GM19463 (cell line): ENCODE results near the gene MGAT4A.
"Not testable (repeated sequence)": the region's sequence is repeated elsewhere in the genome, so short reads cannot be mapped to it uniquely, and the experiment has no call there.

ENCODE experiments used
- ATAC-seq: cut with Tn5 transposase; IDR thresholded peaks from one replicate; pipeline ENCODE4 v1.9.1; 2021; ENCODE audit warnings: mild to moderate bottlenecking, moderate library complexity; ENCODE audit not compliant: unreplicated experiment

MGAT4A gene

DNA sequence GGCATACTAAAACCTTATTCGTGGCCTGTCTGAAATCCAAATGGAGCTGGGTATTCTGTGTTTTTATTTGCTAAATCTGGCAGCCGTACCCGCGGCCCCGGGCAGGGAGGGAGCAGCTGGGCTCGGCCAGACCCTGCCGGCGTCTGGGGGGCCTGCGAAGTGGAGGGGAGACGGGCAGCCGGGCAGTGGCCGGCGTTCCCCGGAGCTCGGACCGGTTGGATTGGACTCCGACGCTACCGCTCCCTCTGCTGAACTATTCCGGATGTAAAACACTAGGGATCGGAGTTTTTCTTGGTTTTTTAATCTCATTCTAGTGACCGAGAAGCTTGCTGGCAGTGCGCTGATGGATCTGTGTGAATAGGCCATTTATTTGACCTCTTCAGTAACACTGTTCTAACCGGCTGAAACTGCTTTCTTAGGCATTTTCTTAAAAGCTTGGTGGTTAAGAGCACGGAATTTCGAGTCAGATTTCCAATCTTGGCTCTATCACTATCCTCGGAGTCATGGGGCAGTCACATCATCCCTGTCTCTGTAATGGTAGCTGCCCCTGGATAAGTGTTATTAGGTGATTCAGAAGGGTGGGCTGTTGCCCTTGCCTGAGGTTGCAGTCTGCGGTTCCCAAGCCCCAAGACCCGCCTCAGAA is 121.8 kb downstream of the MGAT4A start:
- no peak for ATAC-seq

DNA sequence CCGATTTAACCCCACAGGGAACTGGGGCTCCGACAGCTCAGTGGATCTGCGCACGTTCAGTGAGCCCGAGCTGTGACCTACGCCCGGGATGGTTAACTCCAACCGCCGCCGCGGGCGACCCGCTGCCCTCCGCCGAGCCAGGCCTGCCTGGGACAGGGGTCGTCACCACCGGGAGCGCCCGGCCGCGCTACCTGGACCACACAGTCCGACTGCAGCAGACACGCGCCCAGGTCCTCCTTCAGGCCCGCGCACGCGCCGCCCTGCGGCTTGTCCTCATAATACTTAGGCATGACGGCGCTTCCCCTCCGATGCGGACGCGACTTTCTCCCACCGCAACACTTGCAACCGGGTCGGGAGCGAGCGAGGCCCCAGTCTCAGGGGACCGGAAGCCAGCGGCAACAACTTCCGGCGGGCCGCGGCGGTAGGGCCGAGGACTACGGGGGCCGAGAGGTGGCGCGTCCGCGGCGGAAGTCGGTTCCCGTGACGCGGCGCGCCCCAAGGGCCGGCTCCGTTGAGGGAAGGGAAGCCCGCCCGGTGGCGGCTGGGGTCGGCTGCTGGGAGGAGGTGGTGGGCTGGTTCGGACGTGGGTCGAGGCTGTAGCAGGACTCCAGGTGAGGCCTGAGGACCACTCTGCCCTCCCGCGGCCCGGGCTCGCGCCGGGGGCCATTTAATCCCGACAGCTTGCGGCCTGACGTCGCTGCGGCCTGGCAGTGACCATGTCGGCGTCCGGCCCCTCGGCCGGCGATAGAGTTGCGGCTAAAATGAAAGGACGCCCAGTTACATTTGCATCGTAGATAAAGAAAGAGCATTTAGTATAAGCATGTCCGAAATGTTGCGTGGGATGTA is 122.6 kb downstream of the MGAT4A start, which contains the start of the genes COA5 and UNC50:
TSS of gene COA5 (minus strand) at position 397 of the 846 bp plus-strand sequence. CDS start at position 290, 107 bp downstream.
TSS of gene UNC50 (plus strand) at position 474 of the 846 bp plus-strand sequence. CDS start 1,171 bp downstream, outside the sequence.
- ATAC-seq, result peak; percentile 94

DNA sequence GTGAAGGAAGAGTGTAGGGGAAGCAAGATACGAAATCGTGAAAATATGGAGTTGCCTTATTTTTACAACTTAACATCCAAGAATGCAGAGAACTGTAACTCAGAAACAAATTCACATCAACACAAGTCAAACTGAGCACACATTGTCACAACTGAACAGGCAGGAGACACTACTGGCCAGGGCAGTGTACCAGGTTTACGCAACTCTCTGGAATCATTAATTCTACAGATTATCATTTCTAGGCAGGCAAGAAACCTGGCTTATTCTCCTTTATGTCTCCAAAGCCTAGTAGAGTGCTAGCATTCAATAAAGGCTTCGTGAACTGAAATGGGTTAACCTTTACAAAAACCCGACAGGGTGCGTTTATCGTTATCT is 123.2 kb downstream of the MGAT4A start:
- no peak for ATAC-seq

DNA sequence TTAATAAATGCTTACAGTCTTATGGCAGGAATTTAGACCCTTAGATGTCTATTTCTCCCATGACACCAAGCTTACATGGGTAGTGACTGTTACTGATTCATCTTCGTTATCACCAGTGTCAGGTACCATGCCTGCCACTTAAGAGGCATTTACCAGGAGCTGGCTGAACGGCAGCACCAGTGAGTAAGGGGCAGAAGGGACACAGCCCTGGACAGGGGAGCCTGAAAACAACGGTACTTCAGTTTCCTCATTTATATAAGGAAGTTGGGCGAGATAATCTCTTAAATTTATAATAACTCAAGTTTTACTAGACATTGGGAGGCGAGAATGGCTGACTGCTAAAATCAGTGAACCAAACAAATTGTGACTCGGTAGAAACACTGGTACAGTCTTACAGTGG is 123.8 kb downstream of the MGAT4A start:
- ATAC-seq, result no peak

DNA sequence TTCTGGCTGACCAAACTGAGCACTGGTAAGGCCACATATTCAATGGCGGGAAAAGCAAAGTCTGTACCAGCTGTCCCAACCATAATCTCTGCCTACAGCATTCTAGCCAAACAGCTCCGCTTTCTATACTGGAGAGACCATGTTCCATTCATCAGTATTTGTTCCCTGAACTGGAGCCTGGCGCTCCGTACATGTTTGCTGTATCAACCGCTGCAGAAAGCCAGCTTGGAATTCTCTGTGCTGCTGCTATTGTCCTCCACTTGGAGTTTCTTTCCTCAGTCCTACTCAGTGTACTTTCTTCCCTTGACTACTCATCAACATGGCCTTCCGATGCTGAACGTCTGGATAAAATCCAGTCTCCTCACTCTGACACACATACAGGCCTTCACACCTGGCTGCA is 124.5 kb downstream of the MGAT4A start:
- no peak for ATAC-seq

DNA sequence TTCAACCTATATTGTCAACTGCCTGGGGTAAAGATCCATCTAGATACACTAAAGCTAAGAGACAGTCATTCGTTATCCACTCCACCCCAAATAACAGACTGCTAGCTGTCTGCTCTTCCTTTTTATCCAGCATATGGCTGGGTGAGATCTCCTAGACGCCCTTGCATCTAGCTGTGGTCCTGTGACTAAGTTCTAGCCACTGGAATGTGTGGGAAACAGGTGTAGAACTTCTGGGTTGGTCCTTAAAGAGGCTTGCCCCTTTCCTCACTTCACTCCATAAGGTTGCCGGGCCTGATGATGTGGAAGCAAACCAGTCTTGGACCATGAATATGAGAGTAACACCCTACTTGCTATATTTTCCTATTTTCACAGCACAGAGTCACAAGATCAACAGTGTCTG is 125.9 kb downstream of the MGAT4A start:
- no peak for ATAC-seq

DNA sequence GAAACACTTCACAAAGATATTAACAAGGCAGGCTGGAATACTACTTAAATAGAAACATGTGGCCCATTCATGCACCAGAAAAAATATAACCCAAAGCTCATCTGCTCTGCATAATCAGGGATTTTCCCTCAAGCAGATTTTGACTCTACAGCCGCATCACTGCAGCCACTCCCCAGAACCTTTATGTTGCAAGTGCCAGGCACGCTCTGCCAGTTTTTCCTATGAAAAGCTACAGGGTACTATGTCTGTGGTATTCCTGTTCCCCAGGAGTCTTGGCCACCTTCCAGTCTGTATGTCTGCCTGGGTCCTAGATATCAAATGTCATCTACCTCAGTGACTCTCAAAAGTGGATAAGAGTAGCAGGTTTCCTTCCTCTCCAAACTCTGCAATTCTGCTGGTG is 126.4 kb downstream of the MGAT4A start:
- no peak for ATAC-seq

DNA sequence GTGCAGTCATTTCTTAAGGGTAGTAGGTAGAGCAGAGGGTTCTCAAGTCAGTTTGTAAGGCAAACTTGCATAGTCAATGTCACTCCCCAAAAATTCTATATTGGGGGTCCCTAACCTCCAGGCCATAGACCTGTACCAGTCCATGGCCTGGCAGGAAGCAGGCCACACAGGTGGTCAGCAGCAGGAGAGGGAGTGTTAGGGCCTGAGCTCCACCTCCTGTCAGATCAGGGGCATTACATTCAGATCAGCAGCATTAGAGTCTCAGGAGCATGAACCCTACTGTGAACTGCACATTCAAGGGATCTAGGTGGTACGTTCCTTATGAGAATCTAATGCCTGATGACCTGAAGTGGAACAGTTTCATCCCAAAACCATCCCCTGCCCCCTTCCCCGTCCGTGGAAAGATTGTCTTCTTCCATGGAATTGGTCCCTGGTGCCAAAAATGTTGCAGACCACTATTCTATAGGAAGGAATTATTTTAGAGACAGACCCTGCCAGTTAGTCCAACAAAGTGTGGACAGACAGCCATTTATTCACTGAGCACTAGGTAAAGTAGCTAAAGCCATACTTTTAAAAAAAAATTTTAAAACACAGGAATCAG is 129.3 kb downstream of the MGAT4A start:
- ATAC-seq, result peak; percentile 76

DNA sequence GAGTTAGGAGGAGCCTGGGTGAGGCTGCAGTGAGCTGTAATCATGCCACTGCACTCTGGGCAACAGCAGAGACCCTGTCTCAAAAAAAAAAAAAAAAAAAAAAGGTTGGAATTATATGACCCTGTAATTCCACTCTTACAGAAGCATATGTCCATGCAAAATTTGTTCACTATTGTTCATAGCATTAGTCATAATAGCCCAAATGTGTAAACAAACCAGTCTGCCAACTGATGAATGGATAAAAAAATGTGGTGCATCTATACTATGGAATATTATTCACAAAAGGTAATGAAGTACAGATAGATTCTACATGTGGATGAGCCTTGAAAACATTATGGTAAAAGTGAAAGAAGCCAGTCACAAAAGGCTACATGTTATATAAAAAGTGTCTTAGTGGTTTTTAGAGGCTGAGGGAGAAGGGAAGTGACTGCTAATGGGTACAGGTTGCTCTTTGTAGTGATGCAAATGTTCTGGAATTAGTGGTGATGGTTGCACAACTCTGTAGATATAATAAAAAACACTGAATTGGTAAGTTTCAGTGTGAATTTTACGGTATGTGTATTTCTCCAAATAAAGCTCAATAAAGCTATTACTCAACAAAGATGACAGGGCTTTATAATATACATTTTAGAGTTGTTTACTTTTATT is 132.0 kb downstream of the MGAT4A start:
- ATAC-seq, result no peak

DNA sequence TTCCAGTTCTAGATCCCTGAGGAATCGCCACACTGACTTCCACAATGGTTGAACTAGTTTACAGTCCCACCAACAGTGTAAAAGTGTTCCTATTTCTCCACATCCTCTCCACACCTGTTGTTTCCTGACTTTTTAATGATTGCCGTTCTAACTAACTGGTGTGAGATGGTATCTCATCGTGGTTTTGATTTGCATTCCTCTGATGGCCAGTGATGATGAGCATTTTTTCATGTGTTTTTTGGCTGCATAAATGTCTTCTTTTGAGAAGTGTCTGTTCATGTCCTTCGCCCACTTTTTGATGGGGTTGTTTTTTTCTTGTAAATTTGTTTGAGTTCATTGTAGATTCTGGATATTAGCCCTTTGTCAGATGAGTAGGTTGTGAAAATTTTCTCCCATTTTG is 136.3 kb downstream of the MGAT4A start:
- ATAC-seq, result not testable (repeated sequence)

DNA sequence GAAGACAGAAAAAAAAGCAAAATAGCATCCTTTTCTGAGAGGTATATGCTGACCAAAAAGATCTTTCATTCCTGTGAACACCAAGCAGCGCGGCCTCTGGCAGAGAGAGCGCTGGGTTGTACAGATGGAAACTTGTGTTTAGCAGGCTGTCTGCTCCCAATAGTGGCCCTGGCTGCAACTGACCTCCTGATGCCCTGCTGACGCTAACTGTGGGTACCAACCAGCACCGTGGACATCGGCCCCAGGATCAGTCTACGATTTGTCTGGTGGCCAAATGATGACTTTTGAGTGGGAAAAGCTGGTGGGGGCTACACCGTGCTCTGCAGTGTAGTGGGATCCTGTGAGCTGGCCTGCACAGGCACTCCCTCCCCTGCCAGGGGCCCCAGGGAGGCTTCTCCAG is 138.4 kb downstream of the MGAT4A start:
- no peak for ATAC-seq

DNA sequence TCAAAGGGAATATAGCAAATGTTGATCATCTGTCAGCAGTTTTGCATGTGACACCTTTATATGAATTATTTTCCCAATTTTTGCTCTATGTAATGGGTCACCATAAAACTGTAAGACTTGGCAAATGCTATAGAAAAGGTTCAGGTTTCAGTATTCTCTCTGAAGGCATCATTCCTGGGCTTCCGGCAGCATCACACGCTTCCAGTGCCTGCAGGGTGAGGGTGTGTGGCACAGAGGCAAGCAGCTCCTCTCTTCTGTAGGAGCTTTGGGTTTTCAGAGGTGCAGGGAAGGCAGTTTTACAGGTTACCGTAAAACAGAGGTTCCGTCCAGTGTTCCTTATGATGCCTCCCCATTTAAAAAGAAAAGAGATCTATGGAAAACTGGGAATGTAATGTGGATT is 141.4 kb downstream of the MGAT4A start:
- ATAC-seq, result no peak

DNA sequence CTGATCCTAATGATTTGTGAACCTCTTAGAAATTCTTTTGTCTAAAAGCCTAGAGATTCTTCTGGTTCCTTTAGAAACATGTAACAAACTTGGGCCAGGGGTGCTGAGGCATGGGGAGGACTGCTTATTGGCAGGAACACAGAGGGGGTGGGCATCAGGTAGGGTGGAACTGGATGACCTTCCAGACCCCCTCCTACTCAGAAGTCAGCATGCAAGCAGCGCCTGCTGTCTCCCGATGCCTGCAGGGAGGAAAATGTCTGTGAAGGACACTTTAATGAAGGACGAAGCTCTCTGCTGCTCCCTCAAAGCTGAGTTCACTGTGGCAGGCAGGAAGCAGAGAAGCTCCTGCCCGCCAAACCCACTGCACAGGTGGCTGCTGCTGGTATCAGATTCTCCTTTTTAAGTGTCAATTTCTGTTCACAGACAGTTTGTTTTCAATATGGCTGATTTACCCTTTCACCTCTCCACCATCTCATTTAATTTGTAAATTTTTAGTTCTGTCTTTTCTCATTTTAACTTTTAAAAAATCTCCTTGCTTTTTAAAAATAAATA is 142.0 kb downstream of the MGAT4A start:
- ATAC-seq, result no peak

DNA sequence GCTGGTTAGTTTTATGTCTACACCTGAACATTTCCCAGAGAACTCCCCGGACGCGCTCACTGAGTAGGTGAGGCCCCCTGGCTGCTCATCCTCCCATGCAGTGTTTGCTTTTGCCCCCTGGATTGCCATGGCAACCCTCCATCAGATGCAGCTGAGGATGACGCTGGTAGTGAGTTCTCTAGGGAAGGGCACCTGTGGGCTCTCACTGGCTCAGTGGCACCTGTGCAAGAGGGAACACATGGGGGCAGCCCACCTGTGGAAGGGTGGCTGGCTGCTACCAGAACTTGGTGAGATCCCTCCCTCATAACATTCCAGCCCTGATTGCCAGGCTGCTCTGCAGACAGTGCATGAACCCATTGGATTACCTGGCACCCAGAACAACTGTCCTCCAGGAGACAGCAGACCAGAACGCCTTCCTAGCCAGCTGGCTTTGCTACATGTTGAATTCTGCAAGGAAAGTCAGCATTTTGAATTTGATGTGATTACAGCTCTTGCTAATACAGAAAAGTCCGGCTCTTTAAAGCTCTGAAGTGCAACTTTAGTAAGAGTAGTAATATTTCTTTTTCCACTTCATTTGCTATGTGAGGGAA is 144.3 kb downstream of the MGAT4A start:
- no peak for ATAC-seq

DNA sequence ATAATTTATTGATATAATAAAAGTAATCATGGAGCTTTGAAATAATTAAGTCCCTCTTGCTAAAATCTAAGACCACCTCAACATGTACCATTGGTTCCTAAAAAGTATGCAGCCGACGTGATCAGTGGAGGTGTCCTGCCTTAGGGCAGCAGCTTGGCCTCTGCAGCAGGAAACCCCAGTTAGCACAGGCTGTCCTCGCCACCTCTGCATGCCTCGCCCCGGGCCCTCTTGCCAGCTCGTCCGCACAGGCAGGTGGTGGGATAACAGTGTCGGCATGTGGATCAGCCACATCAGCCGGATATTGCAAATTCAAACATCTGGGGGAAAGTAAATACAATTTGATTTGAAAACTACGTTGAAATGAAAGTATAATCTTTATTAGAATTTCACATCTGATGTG is 145.5 kb downstream of the MGAT4A start:
- ATAC-seq, result no peak

DNA sequence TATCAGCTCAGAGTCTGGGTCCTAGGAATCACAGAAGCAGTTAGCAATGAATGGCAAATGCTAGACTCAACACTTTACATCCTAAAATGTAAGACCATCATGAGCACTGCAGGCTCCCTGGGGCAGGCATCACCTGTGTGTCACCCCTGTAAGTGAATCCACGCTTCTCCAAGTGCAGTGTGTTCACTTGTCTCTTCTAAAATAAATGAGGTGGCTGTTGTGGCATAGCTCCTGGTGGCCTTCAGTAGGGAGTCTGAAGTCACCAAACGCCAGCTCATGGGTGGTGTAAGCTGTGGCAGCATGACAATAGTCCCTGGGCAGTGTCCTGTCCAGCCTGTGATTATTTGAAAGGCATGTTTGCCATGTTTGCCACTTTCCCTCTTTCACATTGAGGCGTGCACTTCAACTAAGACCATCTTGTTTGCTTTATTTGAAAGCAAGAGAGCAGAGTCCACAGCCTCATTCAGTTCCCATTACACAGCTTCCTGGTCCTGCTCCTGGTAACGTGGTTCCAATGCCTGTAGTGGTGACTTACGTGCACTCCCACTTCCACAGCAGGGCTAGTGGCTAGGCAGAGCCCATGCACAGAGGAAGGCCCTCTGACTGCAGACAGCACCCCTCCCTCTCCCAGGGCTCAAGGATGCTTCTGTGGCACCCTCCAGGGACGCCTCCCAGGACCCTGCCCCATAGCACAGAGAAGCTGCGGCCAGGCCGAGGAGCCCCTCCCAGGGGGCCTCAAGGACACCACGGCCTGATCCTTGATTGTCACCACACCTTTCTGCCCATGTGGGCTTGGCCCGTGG is 146.9 kb downstream of the MGAT4A start:
- ATAC-seq, result no peak

DNA sequence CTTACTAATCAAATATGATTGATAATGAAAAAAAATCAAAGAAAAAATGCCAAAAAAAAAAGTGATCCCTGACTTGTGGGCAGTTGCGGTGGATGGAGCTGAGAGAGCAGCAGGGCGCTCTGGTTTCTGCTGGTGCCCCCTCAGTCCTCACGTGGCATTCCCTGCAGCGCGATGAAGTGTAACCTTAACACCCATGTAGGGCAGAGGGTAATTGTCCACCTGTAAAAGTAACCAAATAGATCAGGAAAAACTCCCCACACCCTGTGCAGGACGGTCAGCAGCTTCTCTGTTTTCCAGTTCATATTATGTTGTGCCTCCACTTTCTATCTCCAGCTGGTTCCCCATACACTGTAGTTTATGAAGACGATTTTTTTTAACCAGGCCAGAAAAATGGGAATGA is 147.7 kb downstream of the MGAT4A start:
- no peak for ATAC-seq

DNA sequence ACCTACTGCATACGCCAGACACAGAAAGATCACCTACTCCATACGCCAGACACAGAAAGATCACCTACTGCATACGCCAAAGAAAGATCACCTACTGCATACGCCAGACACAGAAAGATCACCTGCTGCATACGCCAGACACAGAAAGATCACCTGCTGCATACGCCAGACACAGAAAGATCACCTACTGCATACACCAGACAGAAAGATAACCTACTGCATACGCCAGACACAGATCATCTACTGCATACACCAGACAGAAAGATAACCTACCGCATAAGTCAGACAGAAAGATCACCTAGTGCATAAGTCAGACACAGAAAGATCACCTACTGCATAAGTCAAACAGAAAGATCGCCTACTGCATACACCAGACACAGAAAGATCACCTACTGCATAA is 148.4 kb downstream of the MGAT4A start:
- ATAC-seq, result no peak

DNA sequence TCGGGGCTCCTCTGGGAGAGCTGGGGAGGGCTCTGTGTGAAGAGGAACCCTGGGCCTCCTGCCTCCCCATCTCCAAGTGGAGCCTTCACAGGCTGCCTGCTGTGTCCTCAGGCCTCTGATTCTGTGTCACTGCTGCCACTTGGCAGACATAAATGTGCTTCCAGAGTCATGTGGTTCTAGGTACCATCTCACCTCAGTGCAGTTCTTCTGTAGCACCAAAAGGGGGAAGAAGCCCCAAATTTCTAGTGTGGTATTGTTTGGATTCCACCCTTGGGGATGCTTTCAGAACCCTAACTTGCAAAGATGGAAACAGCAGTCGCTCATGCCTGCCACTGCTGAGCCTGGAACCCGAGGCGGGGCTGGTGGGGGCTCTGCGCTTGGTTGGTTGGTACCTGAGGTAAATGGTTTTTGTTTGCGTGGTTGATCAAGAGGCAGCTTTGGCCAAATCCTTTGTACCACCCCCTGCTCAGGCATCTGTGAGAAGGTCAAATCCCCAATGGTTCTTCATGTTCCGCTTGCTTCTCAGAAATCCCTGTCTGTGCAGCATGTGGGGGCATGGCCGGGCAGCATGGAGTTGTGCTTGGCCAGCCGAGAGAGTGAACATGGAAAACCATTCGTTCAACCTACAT is 150.2 kb downstream of the MGAT4A start:
- ATAC-seq, result no peak
